SK-MEL-5 (cell line): ENCODE data around the gene EHD1. TPM values are rescaled to one million over a fixed set of nuclear protein-coding genes. Genes with fewer than 3 reads are reported as not detected.

Source experiments
- DNase-seq: peaks from one replicate; pipeline ENCODE4 v3.0.0-alpha.2; 2016; ENCODE audit warnings: low read depth, low spot score
- in situ Hi-C: cut with HindIII; loops from 2 replicates; pipeline ENCODE4 v1.10.0; 2016; ENCODE audit warnings: low sequenced_read_pairs, high pct_unique_total_duplicates, low pct_unique_long_range_greater_than_20kb
- small RNA-seq, 2 experiments: library from RNA; depleted of rRNA; stranded (forward); fragments of <200 nt; gene quantifications; one replicate each; pipeline ENCODE3, GENCODE V24; 2014
- total RNA-seq: library from RNA; depleted of rRNA; stranded (reverse); fragments of >200 nt; shearing (Covaris generic); gene quantifications from 2 replicates; pipeline ENCODE4 v1.2.3, GENCODE V29; 2014; rRNA removed

The EHD1 gene
- total RNA-seq, 1 experiment from 2014 or later: 9.7 TPM

- in situ Hi-C loops: no loop called here
- peak; percentile 84 for DNase-seq
These were observed 75.1 kb downstream of the EHD1 start, which contains the start of gene MAP4K2 for GRCh38 chr11:64803158-64803845. Gene MAP4K2, minus strand, starts transcription at chr11:64803214. Its CDS starts 65 bp downstream, at chr11:64803149.

GRCh38 chr11:64802370-64803157 is 75.9 kb downstream of the EHD1 start:
- DNase-seq: no peak
- in situ Hi-C loops: no loop called here

Small RNA genes lying within 50 kb of the gene (small RNA-seq; reads per million reads assigned to genes)
- 0 reads per million in 2 experiments for gene MIR6749
- gene MIR6750: 0 reads per million in 2 experiments

Other genes with a start within 250 kb of the EHD1 start
- gene NRXN2, start 155.4 kb downstream of the EHD1 start, total RNA-seq: 0.43 and 0.77 TPM in 2 replicates
- gene RASGRP2, start 134.5 kb downstream of the EHD1 start, total RNA-seq: 0.19 TPM in 1 of 2 replicates, not detected in the other
- 0.05 and 0.08 TPM in 2 replicates for gene PYGM, start 118.6 kb downstream of the EHD1 start, total RNA-seq
- 53.3 and 57.4 TPM in 2 replicates for gene SF1, start 100.1 kb downstream of the EHD1 start, total RNA-seq
- 14.9 and 16.3 TPM in 2 replicates for gene MAP4K2, start 75.4 kb downstream of the EHD1 start, total RNA-seq
- gene MEN1, start 68.1 kb downstream of the EHD1 start, total RNA-seq: 8.5 and 9.1 TPM in 2 replicates
- gene CDC42BPG, start 34.0 kb downstream of the EHD1 start, total RNA-seq: 1.1 and 1.6 TPM in 2 replicates
- gene ATG2A, start 38.6 kb upstream of the EHD1 start, total RNA-seq: 5.2 and 8.1 TPM in 2 replicates
- 8.4 and 13.3 TPM in 2 replicates for gene PPP2R5B, start 46.1 kb upstream of the EHD1 start, total RNA-seq
- not detected in 2 replicates for gene GPHA2, start 57.3 kb upstream of the EHD1 start, total RNA-seq
- not detected in 2 replicates for gene MAJIN, start 93.5 kb upstream of the EHD1 start, total RNA-seq
- gene BATF2, start 118.3 kb upstream of the EHD1 start, total RNA-seq: 0.43 and 0.45 TPM in 2 replicates
- gene ARL2, start 135.5 kb upstream of the EHD1 start, total RNA-seq: 88.5 and 88.6 TPM in 2 replicates
- 6.2 and 7.4 TPM in 2 replicates for gene SNX15, start 148.8 kb upstream of the EHD1 start, total RNA-seq
- gene SAC3D1, start 162.6 kb upstream of the EHD1 start, total RNA-seq: 4.7 and 4.8 TPM in 2 replicates
- gene NAALADL1, start 179.9 kb upstream of the EHD1 start, total RNA-seq: not detected in 2 replicates
- 18.8 and 21.7 TPM in 2 replicates for gene CDCA5, start 205.4 kb upstream of the EHD1 start, total RNA-seq
- 22.2 and 23.8 TPM in 2 replicates for gene ZFPL1, start 205.6 kb upstream of the EHD1 start, total RNA-seq
- gene VPS51, start 217.6 kb upstream of the EHD1 start, total RNA-seq: 86.9 and 92.9 TPM in 2 replicates
- gene TM7SF2, start 233.3 kb upstream of the EHD1 start, total RNA-seq: 3.4 and 5.3 TPM in 2 replicates
- 7.5 and 8.1 TPM in 2 replicates for gene ZNHIT2, start 239.1 kb upstream of the EHD1 start, total RNA-seq
- 196 and 229 TPM in 2 replicates for gene FAU, start 243.5 kb upstream of the EHD1 start, total RNA-seq
- 52.2 and 53.9 TPM in 2 replicates for gene MRPL49, start 243.7 kb upstream of the EHD1 start, total RNA-seq